GM12878 (cell line): Measurements from ENCODE around the gene FAM89A. TPM values are rescaled to one million over a fixed set of nuclear protein-coding genes. Genes with fewer than 3 reads are reported as not detected.

Source experiments
- ATAC-seq: fragments of 200-7000 bp; cut with Tn5 transposase; 3 replicates; pipeline ENCODE4 v1.9.1; 2020; ENCODE audit warnings: mild to moderate bottlenecking, moderate library complexity
- BruUV-seq: library from RNA; stranded (reverse); fragments of 400-500 nt; replicated peaks from 2 replicates; lab custom pipeline; 2021; lab: Mats Ljungman, UMichigan
- CTCF ChIA-PET: fragments of 300-600 bp; sonication (Branson Sonifier 250); formaldehyde crosslinking; extraction: SDS; loops from one replicate; lab custom pipeline; 2021; ENCODE audit warnings: inconsistent platforms; lab: Yijun Ruan, JAX
- POLR2A ChIA-PET: fragments of 350-600 bp; formaldehyde crosslinking; extraction: SDS; loops from one replicate; lab custom pipeline; 2021; ENCODE audit warnings: inconsistent platforms; lab: Charles Lee
- RAD21 ChIA-PET: fragments of 300-600 bp; sonication (Branson Sonifier 250); formaldehyde crosslinking; loops from one replicate; lab custom pipeline; 2023; ENCODE audit warnings: antibody characterized with exemption; ENCODE audit not compliant: unreplicated experiment; lab: Charles Lee
- SMC1A ChIA-PET: fragments of 300-600 bp; sonication (Branson Sonifier 250); formaldehyde crosslinking; loops from one replicate; lab custom pipeline; 2023; ENCODE audit not compliant: unreplicated experiment, uncharacterized antibody; lab: Charles Lee
- DNase-seq: peaks from one replicate; pipeline ENCODE4 v3.0.0-alpha.2; 2011; ENCODE audit warnings: low read depth, low spot score
- FAIRE-seq: peaks from 3 replicates; lab custom pipeline; 2011; peaks lifted over from hg19 to GRCh38; lab: Jason Lieb, UNC
- H2AFZ ChIP-seq: 2 replicates; pipeline ENCODE4 v1.6.0; 2011; ENCODE audit warnings: low read depth, low read length, control low read depth; ENCODE audit not compliant: control insufficient read depth
- H3K27ac ChIP-seq: 2 replicates; pipeline ENCODE4 v1.5.1; 2011; ENCODE audit warnings: control low read depth; ENCODE audit not compliant: control insufficient read depth, insufficient read depth
- H3K27me3 ChIP-seq, 2 experiments: replicated peaks in 1 of 2; 2 replicates each; pipeline versions ENCODE4 v1.6.0 to v1.6.1; 2011; ENCODE audit warnings: low read length in 1 of 2; ENCODE audit not compliant: control insufficient read depth in 2 of 2, insufficient read depth in 2 of 2
- H3K36me3 ChIP-seq, 2 experiments: 2 replicates each; pipeline ENCODE4 v1.5.1; 2011; ENCODE audit warnings: low read length in 1 of 2; ENCODE audit not compliant: control insufficient read depth in 2 of 2, insufficient read depth in 2 of 2
- H3K4me1 ChIP-seq: 2 replicates; pipeline ENCODE4 v1.6.1; 2011; ENCODE audit warnings: mild to moderate bottlenecking, low read length, moderate library complexity, mixed read lengths; ENCODE audit not compliant: control insufficient read depth, insufficient read depth
- H3K4me2 ChIP-seq: 2 replicates; pipeline ENCODE4 v1.6.0; 2011; ENCODE audit warnings: control low read depth; ENCODE audit not compliant: control insufficient read depth, insufficient read depth
- H3K4me3 ChIP-seq: fragments of 200-600 bp; sonication (generic); 2 replicates; pipeline ENCODE4 v1.5.1; 2016
- H3K79me2 ChIP-seq: 2 replicates; pipeline ENCODE4 v1.6.0; 2011; ENCODE audit warnings: low read length; ENCODE audit not compliant: control insufficient read depth, insufficient read depth
- H3K9ac ChIP-seq: 2 replicates; pipeline ENCODE4 v1.8.0; 2011; ENCODE audit warnings: low read length, control low read depth, mixed read lengths; ENCODE audit not compliant: control insufficient read depth, insufficient read depth
- H3K9me3 ChIP-seq: replicated peaks from 3 replicates; pipeline ENCODE4 v1.5.1; 2011; ENCODE audit warnings: mild to moderate bottlenecking, low read length; ENCODE audit not compliant: control insufficient read depth, insufficient read depth
- H4K20me1 ChIP-seq: 2 replicates; pipeline ENCODE4 v1.6.0; 2011; ENCODE audit not compliant: control insufficient read depth, insufficient read depth
- E4F1 ChIP-seq: fragments of 450-650 bp; IDR thresholded peaks from 2 replicates; pipeline ENCODE4 v1.6.1; 2018; ENCODE audit warnings: borderline replicate concordance, mild to moderate bottlenecking; ENCODE audit not compliant: partially characterized antibody
- HSF1 ChIP-seq: fragments of 150-350 bp; IDR thresholded peaks from 2 replicates; pipeline ENCODE4 v1.6.1; 2014; ENCODE audit warnings: mild to moderate bottlenecking, low read depth, low read length
- IRF5 ChIP-seq: fragments of 450-650 bp; IDR thresholded peaks from 2 replicates; pipeline ENCODE4 v1.6.1; 2017; ENCODE audit warnings: borderline replicate concordance
- NKRF ChIP-seq: fragments of 450-650 bp; conservative IDR thresholded peaks from 2 replicates; pipeline ENCODE4 v1.6.1; 2017; ENCODE audit warnings: mild to moderate bottlenecking, moderate library complexity
- RCOR1 ChIP-seq: conservative IDR thresholded peaks from 2 replicates; pipeline ENCODE4 v1.6.1; 2012; ENCODE audit warnings: low read depth, low read length, improper control_type of control experiment
- WGBS: methylation state at CpG from one replicate; pipeline ENCODE4 v1.1.6; 2016; ENCODE audit warnings: low lambda C conversion rate; ENCODE audit not compliant: insufficient replicate concordance, insufficient coverage; ENCODE audit errors: missing lambda C conversion rate; 5-methylcytosine and 5-hydroxymethylcytosine counted together
- in situ Hi-C: fragments of 300-500 bp; cut with MboI; formaldehyde crosslinking; loops from 9 replicates; pipeline ENCODE4 v1.14.3; 2018; ENCODE audit warnings: mixed read lengths
- intact Hi-C: fragments of 100-400 bp; cut with micrococcal nuclease; formaldehyde crosslinking; loops from one replicate; pipeline ENCODE4 v1.14.2; 2022; ENCODE audit not compliant: unreplicated experiment
- polyA plus RNA-seq, 11 experiments: library from polyadenylated mRNA; depleted of rRNA in 4 of 11; unstranded in 6 of 11; stranded (reverse) in 5 of 11; fragments of >200 nt; fragmentation: Nextera tagmentation in 4 of 11; fragmentation: Illumina TruSeq in 1 of 11; extraction: Ambion mirVana in 4 of 11; extraction: Trizol in 1 of 11; gene quantifications; 1 replicate in 1 of 11; 2 replicates in 10 of 11; pipeline versions ENCODE4 v1.2.1 to v1.2.3, GENCODE V29; 2011 to 2016; ENCODE audit warnings: inconsistent platforms in 2 of 11, missing spikeins in 2 of 11, low read depth in 1 of 11
- total RNA-seq, 4 experiments: library from RNA; depleted of rRNA in 3 of 4; stranded (reverse); fragments of >200 nt in 3 of 4; fragmentation: Illumina TruSeq in 1 of 4; extraction: Trizol in 1 of 4; gene quantifications; 2 replicates each; pipeline versions ENCODE4 v1.2.1 to v1.2.3, GENCODE V29; 2013 to 2021

FAM89A gene
- total and polyA plus RNA-seq, 10 of the 15 experiments (the other 5 are each of a cell fraction or from before 2014, with no cell fraction given) = 0.06 to 0.72 (median 0.14) TPM; not detected in 4

GRCh38 chr1:231041719-231042261, 1.7 kb upstream of the FAM89A start:
- Histone ChIP-seq H3K36me3 (no peaks in the 10 kb centered on the region), H3K9ac (no peak overlapping the region), H3K79me2 (no peaks in the 10 kb centered on the region), H3K4me2 (no peak overlapping the region), H4K20me1 (no peaks in the 10 kb centered on the region), H2AFZ (no peak overlapping the region), H3K9me3 (no peaks in the 10 kb centered on the region; the same call in 2 of the 3 replicates), H3K27me3 (peaks cover 0 to 3% of the 10 kb centered on the region in 2 experiments; a peak in 3 of 4 replicates), H3K4me1 (no peaks in the 10 kb centered on the region), H3K4me3 (no peak overlapping the region), H3K27ac (no peak overlapping the region)
- ChIA-PET RAD21 (no interaction called here), POLR2A (no interaction called here), SMC1A (no interaction called here), CTCF (no interaction called here)
- WGBS = 47% methylated on average over 9 of the region's 9 CpGs
- intact Hi-C loops = no loop called here
- no peak for FAIRE-seq
- in situ Hi-C loops = no loop called here
- no TSS peak for BruUV-seq
- DNase-seq = no peak
- ATAC-seq = no peak
- TF ChIP-seq NKRF (no peak), RCOR1 (no peak), HSF1 (no peak), E4F1 (no peak), IRF5 (no peak)
